NCI-H2029 treated with DMSO at 0.1 percent for 48 hours (cell line): ENCODE data around the gene ACADVL.
A peak's percentile ranks its signal among the peaks of the same experiment; 100 is the strongest.
"Not testable (repeated sequence)": the region's sequence is repeated elsewhere in the genome, so short reads cannot be mapped to it uniquely, and the experiment has no call there.

ENCODE experiments used
- DNase-seq: peaks from one replicate; lab custom pipeline; 2025; lab: John Stamatoyannopoulos, UW

Gene ACADVL

DNA sequence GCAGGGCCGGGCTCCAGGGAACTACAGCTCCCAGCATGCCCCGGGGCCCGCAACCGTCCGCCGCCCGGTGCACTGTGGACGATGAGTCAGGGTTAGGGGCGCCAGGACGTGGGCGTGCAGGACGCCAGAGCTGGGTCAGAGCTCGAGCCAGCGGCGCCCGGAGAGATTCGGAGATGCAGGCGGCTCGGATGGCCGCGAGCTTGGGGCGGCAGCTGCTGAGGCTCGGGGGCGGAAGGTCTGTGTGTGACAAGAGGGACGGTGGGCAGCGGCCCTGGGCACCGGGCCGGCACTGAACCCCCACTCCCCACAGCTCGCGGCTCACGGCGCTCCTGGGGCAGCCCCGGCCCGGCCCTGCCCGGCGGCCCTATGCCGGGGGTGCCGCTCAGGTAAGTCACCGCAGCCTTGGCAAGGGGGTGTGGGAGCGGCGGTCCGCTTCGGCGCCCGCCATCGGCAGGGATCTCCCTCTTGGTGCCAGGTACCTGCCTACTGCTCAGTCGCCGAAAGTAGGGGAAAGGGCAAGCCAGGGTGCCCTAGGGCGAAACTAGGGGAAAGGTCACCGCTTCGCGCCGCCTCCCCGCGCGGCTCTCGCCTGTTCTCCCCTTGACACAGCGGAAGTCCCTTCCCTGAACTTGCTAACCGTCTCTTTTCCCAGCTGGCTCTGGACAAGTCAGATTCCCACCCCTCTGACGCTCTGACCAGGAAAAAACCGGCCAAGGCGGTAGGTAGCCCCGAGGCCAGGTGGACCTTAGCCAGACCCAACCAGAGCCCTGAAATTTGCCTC, at the start of gene ACADVL, which contains the start of gene DLG4:
Gene ACADVL (plus strand): TSS at position 127 of the 781 bp plus-strand sequence. CDS start 47 bp downstream, at position 174.
Gene DLG4 (minus strand): TSS at position 25 of the 781 bp plus-strand sequence.
- DNase-seq, result peak; percentile 14

- not testable (repeated sequence) for DNase-seq
Observed at GRCh38 chr17:7172522-7173191, 47.1 kb upstream of the ACADVL start.

DNA sequence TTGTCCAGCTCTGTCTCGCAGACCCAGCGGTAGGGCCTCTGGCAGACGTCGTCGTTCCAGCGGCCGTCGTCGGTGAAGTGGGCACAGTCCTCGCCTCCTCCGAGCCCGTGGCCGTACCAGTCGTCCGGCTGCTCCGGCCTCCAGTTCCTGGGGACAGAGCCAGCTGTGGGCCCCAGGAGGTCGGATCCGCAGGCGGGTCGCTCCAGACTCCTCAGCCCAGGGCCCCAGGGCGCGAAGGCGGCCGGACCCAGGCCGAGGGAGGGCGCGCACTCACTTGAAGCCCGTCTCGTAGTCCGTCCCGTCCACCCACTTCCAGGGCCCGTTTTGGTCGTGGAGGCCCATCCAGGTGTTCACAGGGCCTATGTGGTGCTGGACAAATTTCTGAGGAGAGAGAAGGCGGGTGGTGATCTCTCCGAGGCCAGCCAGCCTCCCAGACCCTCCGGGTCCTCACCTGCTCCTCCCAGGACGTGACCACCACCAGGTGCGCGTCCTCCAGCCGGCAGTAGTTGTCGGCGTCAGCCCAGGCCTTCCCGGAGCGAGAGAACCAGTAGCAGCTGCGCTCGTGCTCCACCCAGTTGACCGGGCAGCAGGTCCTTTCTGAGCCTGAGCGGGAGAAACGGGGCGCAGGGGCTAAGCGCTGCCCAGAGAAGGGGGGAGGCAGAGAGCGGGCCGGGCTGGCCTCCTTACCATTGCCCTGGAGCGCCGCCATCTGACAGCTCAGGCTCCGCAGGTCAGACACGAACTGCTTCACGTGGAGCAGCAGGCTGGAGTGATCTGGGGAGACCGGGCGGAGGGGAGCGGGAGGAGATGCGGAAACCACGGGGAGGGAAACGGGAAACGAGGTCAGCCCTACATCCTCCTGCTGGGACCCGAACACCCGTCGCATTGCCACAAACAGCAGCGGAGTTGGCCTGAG, 45.8 kb upstream of the ACADVL start:
- DNase-seq, result no peak

DNA sequence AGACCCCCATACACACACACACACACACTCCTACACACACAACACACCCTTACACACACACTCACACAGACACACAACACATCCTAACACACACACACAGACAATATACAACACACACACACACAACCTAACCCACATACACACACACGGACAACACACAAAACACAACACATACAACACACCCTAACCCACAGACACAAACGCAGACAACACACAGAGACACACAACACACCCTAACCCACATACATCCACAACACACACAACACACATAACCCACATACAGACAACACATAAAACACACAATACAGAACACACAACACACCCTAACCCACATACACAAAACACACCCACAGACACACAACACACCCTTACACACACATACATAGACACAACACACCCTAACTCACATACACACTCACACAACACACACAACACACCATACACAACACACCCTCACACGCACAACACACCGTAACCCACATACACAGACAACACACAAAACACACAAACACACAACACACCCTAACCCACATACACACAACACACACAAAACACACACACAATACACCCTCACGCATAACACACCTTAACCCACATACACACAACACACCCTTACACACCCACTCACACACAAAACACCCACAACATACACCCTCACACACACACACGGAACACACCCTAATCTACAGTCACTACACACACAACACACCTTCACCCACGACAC, 45.0 kb upstream of the ACADVL start:
- DNase-seq, result no peak

DNA sequence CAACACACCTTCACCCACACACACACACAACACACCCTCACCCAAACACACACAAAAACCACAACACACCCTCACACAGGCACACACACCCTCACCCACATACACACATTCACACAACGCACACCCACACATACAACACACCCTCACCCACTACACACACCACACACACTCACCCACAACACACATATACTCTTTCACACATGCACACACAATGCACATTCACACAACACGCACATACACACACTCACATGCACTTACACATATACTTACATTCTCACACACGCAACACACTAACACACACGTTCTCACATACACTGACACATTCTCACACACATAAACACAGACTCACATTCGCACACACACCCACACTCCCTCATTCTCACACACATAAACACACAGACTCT, 44.4 kb upstream of the ACADVL start:
- no peak for DNase-seq

- no peak for DNase-seq
Observed at GRCh38 chr17:7176107-7176840, 43.5 kb upstream of the ACADVL start.

DNA sequence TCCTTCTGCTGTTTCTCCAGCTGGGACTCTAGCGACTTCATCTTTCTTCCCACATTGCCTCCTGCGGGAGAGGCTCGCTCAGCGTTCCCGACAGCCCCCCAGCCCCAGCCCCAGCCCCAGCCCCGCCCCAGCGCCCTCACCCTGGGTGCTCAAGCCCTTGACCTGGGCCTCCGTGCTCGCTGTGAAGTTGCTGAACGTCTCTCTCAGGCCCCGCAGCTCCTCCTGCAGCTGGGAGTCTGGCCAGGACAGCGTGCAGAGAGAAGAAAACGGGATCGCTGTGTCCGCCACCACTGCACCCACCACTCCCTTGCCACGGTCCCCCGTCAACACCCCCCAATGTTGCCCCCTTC, 42.9 kb upstream of the ACADVL start:
- no peak for DNase-seq

- no peak for DNase-seq
Observed at GRCh38 chr17:7177191-7177953, 42.4 kb upstream of the ACADVL start.

- DNase-seq, result no peak
Observed at GRCh38 chr17:7177954-7178477, 41.7 kb upstream of the ACADVL start.

- no peak for DNase-seq
Observed at GRCh38 chr17:7178973-7179316, 40.8 kb upstream of the ACADVL start.

DNA sequence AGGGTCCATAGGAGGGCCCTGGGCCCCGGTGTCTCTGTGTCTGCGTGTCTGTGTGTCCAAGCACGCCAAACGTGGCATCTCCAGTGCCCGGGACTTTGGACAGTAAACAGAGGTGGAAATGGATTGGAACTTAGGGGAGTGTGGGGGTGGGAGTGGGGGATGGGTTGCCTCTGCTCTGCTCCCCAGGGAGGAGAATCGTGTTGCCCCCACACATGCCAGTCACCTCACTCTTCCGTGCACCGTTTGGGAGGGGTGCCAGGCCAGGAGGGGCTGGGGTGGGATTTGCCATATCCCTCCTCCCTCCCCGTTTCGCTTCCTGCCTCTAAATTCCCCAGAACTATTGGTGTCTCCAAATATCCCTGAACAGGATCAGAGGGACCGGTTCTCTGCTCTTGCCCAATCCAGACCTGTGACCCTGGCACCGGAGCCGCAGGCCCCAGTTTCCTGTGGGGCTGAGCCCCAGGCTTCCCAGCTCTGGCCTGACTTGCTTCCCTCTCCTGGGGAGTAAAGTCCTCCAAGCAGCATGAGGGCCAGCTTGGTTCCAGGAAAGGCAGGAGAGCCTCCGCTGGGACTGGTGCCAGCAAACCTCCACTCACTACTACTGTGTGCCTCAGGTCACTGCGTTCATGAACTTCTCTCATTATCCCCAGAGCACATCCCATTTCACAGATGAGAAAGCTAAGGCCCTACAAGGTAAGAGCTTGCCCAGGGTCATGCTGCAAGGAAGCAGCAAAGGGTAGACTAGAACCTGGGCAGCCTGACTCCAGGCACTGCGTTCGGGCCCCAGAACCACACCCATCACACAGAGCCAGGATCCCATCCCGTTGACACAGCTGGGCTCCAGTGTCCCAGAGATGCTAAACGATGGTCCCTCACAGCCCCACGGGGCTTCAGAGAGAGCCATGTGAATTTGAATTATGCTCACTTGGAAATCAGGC, 40.2 kb upstream of the ACADVL start, which contains the start of gene ASGR1:
Gene ASGR1 (minus strand): TSS at position 54 of the 938 bp plus-strand sequence. CDS start 807 bp downstream, outside the sequence.
- DNase-seq, result no peak

- not testable (repeated sequence) for DNase-seq
Observed at GRCh38 chr17:7182101-7182500, 37.6 kb upstream of the ACADVL start.

DNA sequence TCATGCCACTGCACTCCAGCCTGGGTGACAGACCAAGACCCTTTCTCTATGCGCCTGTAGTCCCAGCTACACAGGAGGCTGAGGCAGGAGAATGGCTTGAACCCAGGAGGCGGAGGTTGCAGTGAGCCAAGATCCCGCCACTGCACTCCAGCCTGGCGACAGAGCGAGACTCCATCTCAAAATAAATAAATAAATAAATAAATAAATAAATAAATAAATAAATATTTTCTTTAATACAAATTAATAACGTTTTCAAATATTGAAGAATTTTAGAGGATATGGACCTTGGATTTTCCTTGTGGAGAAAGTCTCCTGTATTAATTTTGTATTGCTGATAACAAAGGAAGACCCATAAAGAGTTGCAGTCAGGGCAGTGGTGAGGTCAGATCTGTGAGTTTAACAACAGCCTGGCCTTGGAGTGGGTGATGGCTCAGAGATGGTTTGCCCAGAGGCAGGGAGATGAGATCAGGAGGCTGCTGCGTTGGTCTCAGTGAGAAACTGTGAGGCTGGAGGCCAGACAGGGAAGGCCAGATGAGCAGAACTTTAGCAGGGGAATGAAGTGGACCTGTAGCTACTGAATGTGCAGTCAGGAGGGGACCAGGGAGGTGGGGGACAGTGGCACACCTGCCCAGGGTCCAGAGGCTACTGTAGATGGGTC, 36.2 kb upstream of the ACADVL start:
- DNase-seq, result no peak

DNA sequence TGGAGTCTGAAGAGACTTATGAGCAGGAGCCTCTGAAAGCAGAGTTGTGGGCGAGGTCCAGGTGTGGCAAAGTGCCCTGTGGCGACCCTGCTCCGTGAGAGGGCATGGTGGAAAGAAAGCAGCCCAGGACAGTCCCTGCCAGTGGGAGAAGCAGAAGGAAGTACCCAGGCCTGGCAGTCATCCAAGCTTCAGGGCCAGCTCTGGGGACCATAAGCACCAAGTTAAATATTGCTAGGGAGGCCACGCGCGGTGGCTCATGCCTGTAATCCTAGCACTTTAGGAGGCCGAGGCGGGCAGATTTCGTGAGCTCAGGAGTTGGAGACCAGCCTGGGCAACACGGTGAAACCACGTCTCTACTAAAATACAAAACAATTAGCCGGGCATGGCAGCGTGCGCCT, 35.6 kb upstream of the ACADVL start:
- no peak for DNase-seq

- no peak for DNase-seq
Observed at GRCh38 chr17:7184647-7185046, 35.1 kb upstream of the ACADVL start.

- no peak for DNase-seq
Observed at GRCh38 chr17:7186241-7186640, 33.5 kb upstream of the ACADVL start.

DNA sequence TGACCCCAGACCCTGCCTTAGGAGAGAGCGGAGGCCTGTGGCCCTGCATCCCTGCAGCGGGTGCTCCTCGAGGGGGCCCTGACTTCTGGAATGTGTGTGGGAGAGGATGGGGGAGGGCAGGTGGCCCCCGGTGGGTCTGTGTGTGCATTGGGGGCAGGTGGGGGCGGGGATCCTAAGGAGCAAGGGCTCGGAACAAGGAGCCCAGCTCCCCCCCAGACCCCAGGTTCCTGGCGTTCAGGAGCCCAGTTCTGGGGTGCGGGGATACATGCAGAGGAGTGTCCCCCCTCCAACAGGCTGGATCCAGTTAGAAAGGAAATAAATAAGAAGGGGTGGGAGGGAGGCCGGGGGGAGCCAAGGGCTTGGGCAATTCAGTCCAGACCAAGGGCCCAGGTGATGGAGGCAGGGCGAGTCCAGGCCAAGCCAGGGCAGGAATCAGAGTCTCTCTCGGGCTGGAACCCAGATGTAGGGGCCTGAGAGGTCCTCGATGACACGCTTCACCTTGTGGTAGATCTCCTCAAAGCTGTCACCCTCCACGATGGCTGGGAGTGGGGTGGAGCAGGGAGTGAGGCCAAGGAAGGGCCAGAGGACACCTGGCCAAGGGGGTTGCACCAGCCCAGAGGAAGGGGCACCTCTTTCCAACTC, 29.3 kb upstream of the ACADVL start:
- no peak for DNase-seq

DNA sequence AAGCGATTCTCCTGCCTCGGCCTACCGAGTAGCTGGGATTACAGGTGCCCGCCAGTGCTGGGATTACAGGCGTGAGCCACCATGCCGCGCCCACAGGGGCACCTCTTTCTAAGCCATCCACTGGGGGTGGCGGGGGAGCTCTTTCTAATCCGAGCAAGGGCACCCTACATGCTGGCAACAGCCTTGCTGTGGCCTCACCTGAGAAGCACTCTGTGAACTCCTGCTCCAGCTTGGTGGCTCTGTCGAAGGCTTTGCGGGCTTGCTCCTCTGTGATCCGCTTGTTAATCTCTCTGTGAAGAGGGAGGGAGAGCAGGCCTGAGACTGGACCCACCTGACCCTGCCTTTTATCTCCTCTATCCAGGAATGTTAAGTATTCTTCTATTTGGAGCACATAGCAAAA, 28.7 kb upstream of the ACADVL start:
- DNase-seq, result no peak
